A549 treated with dexamethasone at 1 μM for 4 hours (cell line): Measurements from ENCODE around the gene TTC32. TPM values are rescaled to one million over a fixed set of nuclear protein-coding genes. Genes with fewer than 3 reads are reported as not detected.

Experiments
- total RNA-seq: library from RNA; stranded (reverse); fragments of 200-300 nt; extraction: Qiagen RNA extraction; gene quantifications from 5 replicates; pipeline ENCODE4 v1.2.3, GENCODE V29; 2022

The TTC32 gene
- 9.7 to 14.6 TPM (median 11.6 TPM) in 5 replicates for total RNA-seq

DNA sequence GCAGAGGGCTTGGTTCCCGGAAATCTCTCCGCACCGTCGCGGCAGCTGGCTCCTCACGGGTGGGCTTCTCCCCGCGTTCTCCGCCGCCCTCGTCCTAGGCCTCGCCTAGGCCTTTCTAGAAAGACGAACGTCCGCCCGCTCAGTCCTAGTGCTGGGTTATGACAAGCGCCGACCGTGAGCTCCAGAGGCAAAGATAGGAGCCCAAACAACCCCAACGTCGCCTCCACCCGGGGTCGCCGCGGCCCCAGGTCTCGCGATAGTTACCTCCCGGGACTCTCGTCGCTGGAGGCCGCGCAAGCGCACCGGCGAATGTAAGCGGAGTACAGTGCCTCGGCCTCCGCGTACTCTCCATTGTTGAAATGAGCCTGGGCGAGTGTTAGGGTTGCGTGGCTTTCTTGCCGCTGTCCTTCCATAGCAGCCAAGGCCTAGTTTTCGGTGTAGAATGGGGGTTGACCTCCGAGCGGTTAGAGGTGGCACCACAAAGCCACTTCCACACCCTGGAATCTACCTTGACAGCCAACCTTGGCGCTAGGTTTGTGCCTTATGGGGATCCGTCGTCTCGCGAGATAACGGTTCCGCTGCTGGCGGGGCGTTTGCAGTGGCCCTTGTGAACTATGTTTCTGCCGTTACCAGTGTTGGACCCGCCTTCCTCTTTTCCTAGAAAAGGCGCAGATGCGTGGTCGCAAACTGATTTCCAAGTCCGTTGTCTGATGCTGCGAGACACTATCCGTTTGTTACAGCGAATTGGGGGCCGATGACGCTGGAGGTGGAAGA, at the start of gene TTC32:
Gene TTC32, minus strand, starts transcription at position 542 of the 774 bp plus-strand sequence. Its CDS starts 129 bp downstream, at position 413.

Other genes with a start within 250 kb of the TTC32 start
- gene WDR35, start 88.1 kb upstream of the TTC32 start, total RNA-seq: 12.1 to 17.6 TPM (median 14.8 TPM) in 5 replicates
- gene MATN3, start 110.7 kb upstream of the TTC32 start, total RNA-seq: 11.0 to 18.8 TPM (median 15.4 TPM) in 5 replicates
- gene LAPTM4A, start 149.6 kb upstream of the TTC32 start, total RNA-seq: 224 to 286 TPM (median 280 TPM) in 5 replicates